Keratinocyte (primary cell): ENCODE measurements around the gene SHISA3. TPM values are rescaled to one million over a fixed set of nuclear protein-coding genes. Genes with fewer than 3 reads are reported as not detected.

Experiments used
- DNase-seq: peaks from one replicate; pipeline ENCODE4 v3.0.0-alpha.2; 2011; ENCODE audit warnings: low read depth, missing footprints, low spot score
- FAIRE-seq: peaks from 2 replicates; lab custom pipeline; 2011; peaks lifted over from hg19 to GRCh38; lab: Jason Lieb, UNC
- H2AFZ ChIP-seq: 2 replicates; pipeline ENCODE4 v1.6.0; 2012; ENCODE audit warnings: low read length, control low read depth, inconsistent platforms; ENCODE audit not compliant: control insufficient read depth
- H3K27ac ChIP-seq: 2 replicates; pipeline ENCODE4 v1.5.1; 2011; ENCODE audit warnings: low read length; ENCODE audit not compliant: control insufficient read depth, insufficient read depth
- H3K27me3 ChIP-seq: 3 replicates; pipeline ENCODE4 v1.6.0; 2011; ENCODE audit warnings: low read length; ENCODE audit not compliant: control insufficient read depth, insufficient read depth; ENCODE audit errors: extremely low read depth
- H3K36me3 ChIP-seq, 2 experiments: 2 replicates in 1 of 2; 3 replicates in 1 of 2; pipeline ENCODE4 v1.5.1; 2011; ENCODE audit warnings: low read length in 2 of 2, mild to moderate bottlenecking in 1 of 2; ENCODE audit not compliant: control insufficient read depth in 2 of 2, insufficient read depth in 2 of 2; ENCODE audit errors: extremely low read depth in 1 of 2
- H3K4me1 ChIP-seq: 3 replicates; pipeline ENCODE4 v1.5.1; 2011; ENCODE audit warnings: low read length; ENCODE audit not compliant: control insufficient read depth, insufficient read depth; ENCODE audit errors: extremely low read depth
- H3K4me2 ChIP-seq: 3 replicates; pipeline ENCODE4 v1.6.0; 2011; ENCODE audit warnings: low read depth, low read length; ENCODE audit not compliant: control insufficient read depth, insufficient read depth; ENCODE audit errors: extremely low read depth
- H3K4me3 ChIP-seq, 3 experiments: fragments of 200-600 bp in 1 of 3; sonication (generic) in 1 of 3; 2 replicates in 2 of 3; 3 replicates in 1 of 3; pipeline ENCODE4 v1.5.1; 2011 to 2016; ENCODE audit warnings: low read length in 3 of 3, mild to moderate bottlenecking in 3 of 3, control low read depth in 2 of 3, inconsistent platforms in 1 of 3, low read depth in 1 of 3, mixed read lengths in 1 of 3, mixed run types in 1 of 3, moderate library complexity in 1 of 3; ENCODE audit not compliant: control insufficient read depth in 2 of 3, insufficient read depth in 2 of 3; ENCODE audit errors: extremely low read depth in 1 of 3
- H3K79me2 ChIP-seq: 2 replicates; pipeline ENCODE4 v1.6.0; 2012; ENCODE audit warnings: low read length; ENCODE audit not compliant: control insufficient read depth, insufficient read depth
- H3K9ac ChIP-seq: 3 replicates; pipeline ENCODE4 v1.6.0; 2011; ENCODE audit warnings: low read length; ENCODE audit not compliant: control insufficient read depth, insufficient read depth; ENCODE audit errors: extremely low read depth
- H3K9me1 ChIP-seq: 3 replicates; pipeline ENCODE4 v1.6.0; 2011; ENCODE audit warnings: low read length; ENCODE audit not compliant: control insufficient read depth, insufficient read depth; ENCODE audit errors: extremely low read depth
- H3K9me3 ChIP-seq: 2 replicates; pipeline ENCODE4 v1.5.1; 2012; ENCODE audit warnings: low read depth, low read length; ENCODE audit not compliant: control insufficient read depth
- H4K20me1 ChIP-seq: 3 replicates; pipeline ENCODE4 v1.6.0; 2011; ENCODE audit warnings: low read length; ENCODE audit not compliant: control insufficient read depth, insufficient read depth; ENCODE audit errors: extremely low read depth
- CTCF ChIP-seq, 3 experiments: IDR thresholded peaks in 1 of 3; conservative IDR thresholded peaks in 1 of 3; optimal IDR thresholded peaks in 1 of 3; 2 replicates in 2 of 3; 3 replicates in 1 of 3; pipeline versions ENCODE3 to v1.5.1; 2011; ENCODE audit warnings: low read length in 3 of 3, mild to moderate bottlenecking in 3 of 3, moderate library complexity in 2 of 3, control low read depth in 1 of 3, inconsistent platforms in 1 of 3; ENCODE audit not compliant: insufficient read depth in 2 of 3; ENCODE audit errors: extremely low read depth in 1 of 3
- EZH2 ChIP-seq: IDR thresholded peaks from one replicate; pipeline ENCODE4 v1.6.1; 2012; ENCODE audit warnings: inconsistent platforms, mild to moderate bottlenecking, low read length, moderate library complexity
- dilution Hi-C: fragments of 300-500 bp; cut with MboI; formaldehyde crosslinking; loops from one replicate; pipeline ENCODE4 v1.7.0; 2020; ENCODE audit warnings: low sequenced_read_pairs; ENCODE audit not compliant: extremely low pct_ligation_motif_present
- polyA plus RNA-seq, 5 experiments: library from polyadenylated mRNA; depleted of rRNA in 3 of 5; stranded (reverse) in 3 of 5; stranded (forward) in 1 of 5; unstranded in 1 of 5; fragments of >200 nt; gene quantifications; 1 replicate in 1 of 5; 2 replicates in 3 of 5; 3 replicates in 1 of 5; pipeline versions ENCODE4 v1.2.1 to v1.2.3, GENCODE V29; 2011 to 2012; ENCODE audit warnings: missing spikeins in 2 of 5, low read depth in 1 of 5, low replicate concordance in 1 of 5

The SHISA3 gene
- polyA plus RNA-seq, 1 donor (not counting 4 experiments of a cell fraction or from before 2014, with no cell fraction given), result not detected

GRCh38 chr4:42446823-42447222 is 49.5 kb downstream of the SHISA3 start:
- H3K4me2 ChIP-seq, result no peak overlapping the region
- H3K27me3 ChIP-seq, result no peaks in the 10 kb centered on the region
- dilution Hi-C loops, result no loop called here
- no peak overlapping the region for H2AFZ ChIP-seq
- no peak overlapping the region for H3K4me3 ChIP-seq
- TF ChIP-seq EZH2 (no peak), CTCF (optimal IDR thresholded peaks at IDR 0.05 in 1 of 3, IDR thresholded peaks at IDR 0.05 in 1 of 3, conservative IDR thresholded peaks at IDR 0.05 in 1 of 3; ENCODE audit: extremely low read depth in 1 of 3, insufficient read depth in 2 of 3, low read length in 3 of 3) (no peak)
- H3K9me1 ChIP-seq, result no peaks in the 10 kb centered on the region
- no peaks in the 10 kb centered on the region for H4K20me1 ChIP-seq
- no peak for DNase-seq
- no peak overlapping the region for H3K27ac ChIP-seq
- H3K9me3 ChIP-seq, result no peaks in the 10 kb centered on the region
- H3K4me1 ChIP-seq, result no peaks in the 10 kb centered on the region
- no peak for FAIRE-seq
- no peaks in the 10 kb centered on the region for H3K79me2 ChIP-seq
- no peaks in the 10 kb centered on the region for H3K36me3 ChIP-seq
- no peak overlapping the region for H3K9ac ChIP-seq

Other genes starting within 250 kb of the SHISA3 start
- not detected in 3 replicates for gene BEND4, start 244.8 kb upstream of the SHISA3 start, polyA plus RNA-seq